Measurements from ENCODE around the gene ZFTA. TPM values are rescaled to one million over a fixed set of nuclear protein-coding genes. Genes with fewer than 3 reads are reported as not detected.

ZFTA gene
- polyA plus RNA-seq, 1 donor (not counting 4 experiments of a cell fraction or from before 2014, with no cell fraction given) = 4.6 TPM

DNA sequence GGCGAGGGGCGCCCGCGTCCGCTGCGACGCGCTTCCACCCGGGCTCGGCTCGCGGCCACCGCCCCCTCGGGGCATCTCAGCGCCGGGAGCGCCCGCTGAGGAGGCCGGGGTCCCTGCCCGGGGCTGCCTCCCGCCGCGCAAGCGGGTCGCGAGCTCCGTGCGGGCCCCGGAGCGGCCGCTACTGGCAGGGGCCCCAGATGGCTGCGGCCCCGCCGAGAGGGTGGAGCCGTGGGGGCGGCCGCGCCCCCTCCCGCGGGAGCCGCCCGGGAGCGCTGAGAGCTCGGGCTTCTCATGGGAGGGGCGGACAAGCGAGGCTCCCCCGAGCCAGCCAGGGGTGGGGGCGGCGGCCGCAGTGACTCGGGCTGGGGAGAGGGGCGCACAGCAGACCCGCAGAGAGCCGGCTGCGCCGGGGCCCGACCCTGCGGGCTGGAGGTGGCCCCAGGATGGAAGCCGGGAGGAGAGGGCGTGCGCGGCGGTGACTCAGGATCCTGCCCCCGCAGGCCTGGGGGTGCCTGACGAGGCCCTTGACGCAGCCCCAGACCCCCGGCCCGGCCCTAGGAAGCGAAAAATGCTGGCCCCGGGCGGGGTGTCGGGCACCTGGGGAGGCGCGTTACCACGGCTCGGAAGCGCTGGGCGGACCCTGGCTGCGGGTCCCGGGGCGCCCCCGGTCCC, 603 bp upstream of the ZFTA start:
- H3K79me2 ChIP-seq (ENCODE audit: control insufficient read depth, insufficient read depth, low read length) = peaks cover 3% of the 10 kb centered on the region
- no peaks in the 10 kb centered on the region for H3K36me3 ChIP-seq (ENCODE audit: control insufficient read depth in 2 of 2, extremely low read depth in 1 of 2, insufficient read depth in 2 of 2, low read length in 2 of 2)
- peak overlapping the region; percentile 62 for H3K9ac ChIP-seq (ENCODE audit: control insufficient read depth, extremely low read depth, insufficient read depth, low read length)
- H3K9me1 ChIP-seq (ENCODE audit: control insufficient read depth, extremely low read depth, insufficient read depth, low read length) = no peaks in the 10 kb centered on the region
- H3K4me3 ChIP-seq (ENCODE audit: control insufficient read depth in 2 of 3, extremely low read depth in 1 of 3, insufficient read depth in 2 of 3, low read depth in 1 of 3, low read length in 3 of 3) = peak overlapping the region; percentile 46 to 67 (median 56)
- no peaks in the 10 kb centered on the region for H3K9me3 ChIP-seq (ENCODE audit: control insufficient read depth, low read depth, low read length)
- peak overlapping the region; percentile 60 for H3K4me2 ChIP-seq (ENCODE audit: control insufficient read depth, extremely low read depth, insufficient read depth, low read depth, low read length)
- DNase-seq (ENCODE audit: low read depth, low spot score) = no peak
- TF ChIP-seq, protein P1, sequence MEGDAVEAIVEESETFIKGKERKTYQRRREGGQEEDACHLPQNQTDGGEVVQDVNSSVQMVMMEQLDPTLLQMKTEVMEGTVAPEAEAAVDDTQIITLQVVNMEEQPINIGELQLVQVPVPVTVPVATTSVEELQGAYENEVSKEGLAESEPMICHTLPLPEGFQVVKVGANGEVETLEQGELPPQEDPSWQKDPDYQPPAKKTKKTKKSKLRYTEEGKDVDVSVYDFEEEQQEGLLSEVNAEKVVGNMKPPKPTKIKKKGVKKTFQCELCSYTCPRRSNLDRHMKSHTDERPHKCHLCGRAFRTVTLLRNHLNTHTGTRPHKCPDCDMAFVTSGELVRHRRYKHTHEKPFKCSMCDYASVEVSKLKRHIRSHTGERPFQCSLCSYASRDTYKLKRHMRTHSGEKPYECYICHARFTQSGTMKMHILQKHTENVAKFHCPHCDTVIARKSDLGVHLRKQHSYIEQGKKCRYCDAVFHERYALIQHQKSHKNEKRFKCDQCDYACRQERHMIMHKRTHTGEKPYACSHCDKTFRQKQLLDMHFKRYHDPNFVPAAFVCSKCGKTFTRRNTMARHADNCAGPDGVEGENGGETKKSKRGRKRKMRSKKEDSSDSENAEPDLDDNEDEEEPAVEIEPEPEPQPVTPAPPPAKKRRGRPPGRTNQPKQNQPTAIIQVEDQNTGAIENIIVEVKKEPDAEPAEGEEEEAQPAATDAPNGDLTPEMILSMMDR (optimal IDR thresholded peaks at IDR 0.05 in 1 of 3, IDR thresholded peaks at IDR 0.05 in 1 of 3, conservative IDR thresholded peaks at IDR 0.05 in 1 of 3; ENCODE audit: extremely low read depth in 1 of 3, insufficient read depth in 2 of 3, low read length in 3 of 3) = no peak
- TF ChIP-seq EZH2 (IDR thresholded peaks at IDR 0.05; ENCODE audit: low read length) = no peak
- peak overlapping the region; percentile 46 for H2AFZ ChIP-seq (ENCODE audit: control insufficient read depth, low read length)
- FAIRE-seq = no peak
- dilution Hi-C loops (cut with MboI; ENCODE audit: extremely low pct_ligation_motif_present, low sequenced_read_pairs) = no loop called here
- no peak overlapping the region for H3K27ac ChIP-seq (ENCODE audit: control insufficient read depth, insufficient read depth, low read length)
- H3K27me3 ChIP-seq (ENCODE audit: control insufficient read depth, extremely low read depth, insufficient read depth, low read length) = no peaks in the 10 kb centered on the region
- H3K4me1 ChIP-seq (ENCODE audit: control insufficient read depth, extremely low read depth, insufficient read depth, low read length) = peaks cover 8% of the 10 kb centered on the region
- H4K20me1 ChIP-seq (ENCODE audit: control insufficient read depth, extremely low read depth, insufficient read depth, low read length) = peaks cover 5% of the 10 kb centered on the region

DNA sequence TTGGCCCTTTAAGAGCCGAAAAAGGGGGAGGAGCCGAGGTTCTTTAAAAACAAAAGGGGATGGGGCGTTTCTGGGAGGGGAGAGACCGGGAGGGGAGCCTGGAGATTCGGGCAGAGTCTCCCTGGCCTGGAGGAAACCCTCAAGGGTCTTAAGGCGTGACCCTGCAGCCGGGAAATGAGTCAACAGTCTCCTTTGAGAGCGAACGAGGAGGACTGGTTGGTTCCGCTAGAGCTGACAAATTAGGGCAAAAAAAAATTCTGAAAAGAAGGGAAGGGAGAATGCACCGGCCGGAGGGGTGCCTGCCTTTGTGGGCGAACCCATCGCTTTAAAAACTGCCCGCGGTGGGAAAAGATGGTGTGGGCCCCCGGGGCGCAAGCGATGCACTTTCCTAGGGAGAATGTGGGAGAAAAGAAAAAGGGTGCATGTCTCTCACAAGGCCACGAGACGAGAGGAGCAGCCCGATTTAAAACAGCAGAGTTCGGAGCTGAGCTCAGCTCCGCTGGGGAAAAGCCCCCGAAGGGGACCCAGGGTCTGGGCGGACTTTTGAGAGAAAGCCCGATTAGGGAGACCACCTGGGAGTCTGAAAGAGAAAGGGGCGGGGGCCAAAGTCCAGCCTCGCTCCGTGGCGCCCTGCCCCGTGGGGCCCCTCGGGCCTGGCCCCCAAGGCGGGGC, 874 bp downstream of the ZFTA start:
- peak overlapping the region; percentile 54 for H3K27ac ChIP-seq (ENCODE audit: control insufficient read depth, insufficient read depth, low read length)
- no peaks in the 10 kb centered on the region for H3K9me1 ChIP-seq (ENCODE audit: control insufficient read depth, extremely low read depth, insufficient read depth, low read length)
- peaks cover 3% of the 10 kb centered on the region for H3K79me2 ChIP-seq (ENCODE audit: control insufficient read depth, insufficient read depth, low read length)
- peaks cover 8% of the 10 kb centered on the region for H3K4me1 ChIP-seq (ENCODE audit: control insufficient read depth, extremely low read depth, insufficient read depth, low read length)
- H3K9me3 ChIP-seq (ENCODE audit: control insufficient read depth, low read depth, low read length) = no peaks in the 10 kb centered on the region
- peak overlapping the region; percentile 58 for H2AFZ ChIP-seq (ENCODE audit: control insufficient read depth, low read length)
- H4K20me1 ChIP-seq (ENCODE audit: control insufficient read depth, extremely low read depth, insufficient read depth, low read length) = peaks cover 5% of the 10 kb centered on the region
- no peak for TF ChIP-seq EZH2 (IDR thresholded peaks at IDR 0.05; ENCODE audit: low read length)
- TF ChIP-seq, protein P1 (optimal IDR thresholded peaks at IDR 0.05 in 1 of 3, IDR thresholded peaks at IDR 0.05 in 1 of 3, conservative IDR thresholded peaks at IDR 0.05 in 1 of 3; ENCODE audit: extremely low read depth in 1 of 3, insufficient read depth in 2 of 3, low read length in 3 of 3) = no peak
- FAIRE-seq = no peak
- H3K4me3 ChIP-seq (ENCODE audit: control insufficient read depth in 2 of 3, extremely low read depth in 1 of 3, insufficient read depth in 2 of 3, low read depth in 1 of 3, low read length in 3 of 3) = peak overlapping the region; percentile 56 to 92 (median 91)
- H3K27me3 ChIP-seq (ENCODE audit: control insufficient read depth, extremely low read depth, insufficient read depth, low read length) = no peaks in the 10 kb centered on the region
- DNase-seq (ENCODE audit: low read depth, low spot score) = peak; percentile 41
- H3K36me3 ChIP-seq (ENCODE audit: control insufficient read depth in 2 of 2, extremely low read depth in 1 of 2, insufficient read depth in 2 of 2, low read length in 2 of 2) = no peaks in the 10 kb centered on the region
- H3K9ac ChIP-seq (ENCODE audit: control insufficient read depth, extremely low read depth, insufficient read depth, low read length) = peak overlapping the region; percentile 73
- dilution Hi-C loops (cut with MboI; ENCODE audit: extremely low pct_ligation_motif_present, low sequenced_read_pairs) = no loop called here
- H3K4me2 ChIP-seq (ENCODE audit: control insufficient read depth, extremely low read depth, insufficient read depth, low read depth, low read length) = peak overlapping the region; percentile 91
